Measurements from ENCODE around the gene ECE1.

The ECE1 gene

GRCh38 chr1:21168444-21168843 lies 121.8 kb downstream of the ECE1 start:
- H3K27me3 ChIP-seq (ENCODE audit: insufficient read depth, poor library complexity, severe bottlenecking), result no peaks in the 10 kb centered on the region
- no peak for DNase-seq (ENCODE audit: low read depth in 1 of 2, low spot score in 1 of 2)
- TF ChIP-seq GABPA (IDR thresholded peaks at IDR 0.05; ENCODE audit: low read depth) (no peak), POLR2AphosphoS5 (IDR thresholded peaks at IDR 0.05; ENCODE audit: low read depth) (no peak), SPI1 (IDR thresholded peaks at IDR 0.05; ENCODE audit: borderline replicate concordance, low read depth) (no peak)
- TF ChIP-seq, protein P1, sequence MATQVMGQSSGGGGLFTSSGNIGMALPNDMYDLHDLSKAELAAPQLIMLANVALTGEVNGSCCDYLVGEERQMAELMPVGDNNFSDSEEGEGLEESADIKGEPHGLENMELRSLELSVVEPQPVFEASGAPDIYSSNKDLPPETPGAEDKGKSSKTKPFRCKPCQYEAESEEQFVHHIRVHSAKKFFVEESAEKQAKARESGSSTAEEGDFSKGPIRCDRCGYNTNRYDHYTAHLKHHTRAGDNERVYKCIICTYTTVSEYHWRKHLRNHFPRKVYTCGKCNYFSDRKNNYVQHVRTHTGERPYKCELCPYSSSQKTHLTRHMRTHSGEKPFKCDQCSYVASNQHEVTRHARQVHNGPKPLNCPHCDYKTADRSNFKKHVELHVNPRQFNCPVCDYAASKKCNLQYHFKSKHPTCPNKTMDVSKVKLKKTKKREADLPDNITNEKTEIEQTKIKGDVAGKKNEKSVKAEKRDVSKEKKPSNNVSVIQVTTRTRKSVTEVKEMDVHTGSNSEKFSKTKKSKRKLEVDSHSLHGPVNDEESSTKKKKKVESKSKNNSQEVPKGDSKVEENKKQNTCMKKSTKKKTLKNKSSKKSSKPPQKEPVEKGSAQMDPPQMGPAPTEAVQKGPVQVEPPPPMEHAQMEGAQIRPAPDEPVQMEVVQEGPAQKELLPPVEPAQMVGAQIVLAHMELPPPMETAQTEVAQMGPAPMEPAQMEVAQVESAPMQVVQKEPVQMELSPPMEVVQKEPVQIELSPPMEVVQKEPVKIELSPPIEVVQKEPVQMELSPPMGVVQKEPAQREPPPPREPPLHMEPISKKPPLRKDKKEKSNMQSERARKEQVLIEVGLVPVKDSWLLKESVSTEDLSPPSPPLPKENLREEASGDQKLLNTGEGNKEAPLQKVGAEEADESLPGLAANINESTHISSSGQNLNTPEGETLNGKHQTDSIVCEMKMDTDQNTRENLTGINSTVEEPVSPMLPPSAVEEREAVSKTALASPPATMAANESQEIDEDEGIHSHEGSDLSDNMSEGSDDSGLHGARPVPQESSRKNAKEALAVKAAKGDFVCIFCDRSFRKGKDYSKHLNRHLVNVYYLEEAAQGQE (IDR thresholded peaks at IDR 0.05; ENCODE audit: insufficient replicate concordance, low read depth), result no peak
- TF ChIP-seq, protein P2, sequence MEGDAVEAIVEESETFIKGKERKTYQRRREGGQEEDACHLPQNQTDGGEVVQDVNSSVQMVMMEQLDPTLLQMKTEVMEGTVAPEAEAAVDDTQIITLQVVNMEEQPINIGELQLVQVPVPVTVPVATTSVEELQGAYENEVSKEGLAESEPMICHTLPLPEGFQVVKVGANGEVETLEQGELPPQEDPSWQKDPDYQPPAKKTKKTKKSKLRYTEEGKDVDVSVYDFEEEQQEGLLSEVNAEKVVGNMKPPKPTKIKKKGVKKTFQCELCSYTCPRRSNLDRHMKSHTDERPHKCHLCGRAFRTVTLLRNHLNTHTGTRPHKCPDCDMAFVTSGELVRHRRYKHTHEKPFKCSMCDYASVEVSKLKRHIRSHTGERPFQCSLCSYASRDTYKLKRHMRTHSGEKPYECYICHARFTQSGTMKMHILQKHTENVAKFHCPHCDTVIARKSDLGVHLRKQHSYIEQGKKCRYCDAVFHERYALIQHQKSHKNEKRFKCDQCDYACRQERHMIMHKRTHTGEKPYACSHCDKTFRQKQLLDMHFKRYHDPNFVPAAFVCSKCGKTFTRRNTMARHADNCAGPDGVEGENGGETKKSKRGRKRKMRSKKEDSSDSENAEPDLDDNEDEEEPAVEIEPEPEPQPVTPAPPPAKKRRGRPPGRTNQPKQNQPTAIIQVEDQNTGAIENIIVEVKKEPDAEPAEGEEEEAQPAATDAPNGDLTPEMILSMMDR (IDR thresholded peaks at IDR 0.05; ENCODE audit: insufficient read depth, low read length), result no peak
- no peak overlapping the region for H3K4me3 ChIP-seq (replicated peaks; ENCODE audit: insufficient read depth, low read length)
- no peak overlapping the region for H3K27ac ChIP-seq (replicated peaks)

All from HL-60 (cell line).